HG03469 (cell line): Measurements from ENCODE around the gene MAGEA9.
"Not testable (repeated sequence)": the region's sequence is repeated elsewhere in the genome, so short reads cannot be mapped to it uniquely, and the experiment has no call there.

Experiments used
- ATAC-seq: cut with Tn5 transposase; IDR thresholded peaks from one replicate; pipeline ENCODE4 v1.9.1; 2021; ENCODE audit warnings: mild to moderate bottlenecking, moderate library complexity, moderate number of reproducible peaks; ENCODE audit not compliant: unreplicated experiment

The MAGEA9 gene

GRCh38 chrX:149781727-149782126, at the start of gene MAGEA9:
MAGEA9 (plus strand) TSS chrX:149781930; CDS start chrX:149786211, 4,281 bp downstream.
- ATAC-seq: not testable (repeated sequence)

- not testable (repeated sequence) for ATAC-seq
Observed at GRCh38 chrX:149742269-149742668, 39.5 kb upstream of the MAGEA9 start.

GRCh38 chrX:149746390-149747007, 35.2 kb upstream of the MAGEA9 start:
- ATAC-seq: not testable (repeated sequence)

GRCh38 chrX:149757206-149758067, 24.3 kb upstream of the MAGEA9 start:
- ATAC-seq: no peak

GRCh38 chrX:149758068-149758714, 23.5 kb upstream of the MAGEA9 start:
- no peak for ATAC-seq

GRCh38 chrX:149758715-149759078, 23.0 kb upstream of the MAGEA9 start:
- ATAC-seq: not testable (repeated sequence)

GRCh38 chrX:149759824-149760223, 21.9 kb upstream of the MAGEA9 start:
- ATAC-seq: no peak

GRCh38 chrX:149760965-149761364, 20.8 kb upstream of the MAGEA9 start:
- ATAC-seq: no peak

- ATAC-seq: not testable (repeated sequence)
Observed at GRCh38 chrX:149761858-149762674, 19.7 kb upstream of the MAGEA9 start.

- ATAC-seq: no peak
Observed at GRCh38 chrX:149762696-149763614, 18.8 kb upstream of the MAGEA9 start.

- not testable (repeated sequence) for ATAC-seq
Observed at GRCh38 chrX:149770344-149770743, 11.4 kb upstream of the MAGEA9 start.

- not testable (repeated sequence) for ATAC-seq
Observed at GRCh38 chrX:149773026-149773425, 8.7 kb upstream of the MAGEA9 start.

- not testable (repeated sequence) for ATAC-seq
Observed at GRCh38 chrX:149773768-149774167, 8.0 kb upstream of the MAGEA9 start, which contains the start of gene HSFX1. HSFX1 (plus strand) TSS chrX:149774068; CDS start chrX:149774682, 614 bp downstream.

GRCh38 chrX:149777999-149778398, 3.7 kb upstream of the MAGEA9 start:
- not testable (repeated sequence) for ATAC-seq

GRCh38 chrX:149795531-149795930, 13.8 kb downstream of the MAGEA9 start:
- ATAC-seq: peak; percentile 98

- ATAC-seq: no peak
Observed at GRCh38 chrX:149799095-149799714, 17.5 kb downstream of the MAGEA9 start.

GRCh38 chrX:149799938-149800337, 18.2 kb downstream of the MAGEA9 start:
- no peak for ATAC-seq

- ATAC-seq: no peak
Observed at GRCh38 chrX:149803458-149804062, 21.8 kb downstream of the MAGEA9 start.

- ATAC-seq: no peak
Observed at GRCh38 chrX:149804102-149804501, 22.4 kb downstream of the MAGEA9 start.
